Measurements from ENCODE around the gene SUSD2.
"Not testable (repeated sequence)": the region's sequence is repeated elsewhere in the genome, so short reads cannot be mapped to it uniquely, and the experiment has no call there.

SUSD2 gene

GRCh38 chr22:24171822-24172221, 9.5 kb upstream of the SUSD2 start:
- in situ Hi-C loops (cut with MboI; ENCODE audit: low sequenced_read_pairs), result no loop called here

DNA sequence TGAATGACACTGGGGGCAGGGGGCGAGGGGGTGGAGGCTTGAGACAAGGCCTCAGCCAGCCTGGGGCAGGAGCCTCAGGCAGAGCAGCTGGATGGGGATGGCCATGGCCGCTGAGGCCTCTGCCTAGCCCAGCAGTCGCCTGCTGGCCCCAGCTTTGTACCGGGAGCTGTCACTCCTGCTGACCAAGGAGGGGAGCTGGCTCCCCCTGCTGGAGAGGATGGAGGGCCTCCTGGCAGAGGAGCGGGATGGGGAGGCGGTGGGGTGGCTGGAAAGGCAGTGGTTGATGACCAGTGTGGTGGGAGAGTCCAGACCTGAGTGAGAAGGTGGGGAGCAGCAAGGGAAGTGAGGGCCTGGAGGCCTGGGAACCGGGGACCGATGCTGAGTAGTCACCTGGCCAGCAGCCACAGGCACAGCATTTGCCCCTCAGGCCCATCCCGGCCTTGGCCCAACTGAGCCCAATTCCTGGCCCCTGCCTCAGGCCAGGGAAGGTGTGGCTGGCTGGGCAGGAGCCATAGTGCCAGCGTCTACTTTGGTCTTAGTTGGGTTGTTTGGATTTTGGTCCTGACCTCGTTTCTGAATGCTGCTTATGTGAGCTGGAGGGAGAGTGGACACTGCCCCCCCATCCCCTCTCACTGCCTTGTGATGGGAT, 6.0 kb upstream of the SUSD2 start:
- in situ Hi-C loops (cut with MboI; ENCODE audit: low sequenced_read_pairs), result no loop called here

GRCh38 chr22:24176040-24176439, 5.2 kb upstream of the SUSD2 start:
- in situ Hi-C loops (cut with MboI; ENCODE audit: low sequenced_read_pairs), result no loop called here

GRCh38 chr22:24176630-24177029, 4.7 kb upstream of the SUSD2 start:
- in situ Hi-C loops (cut with MboI; ENCODE audit: low sequenced_read_pairs), result no loop called here

DNA sequence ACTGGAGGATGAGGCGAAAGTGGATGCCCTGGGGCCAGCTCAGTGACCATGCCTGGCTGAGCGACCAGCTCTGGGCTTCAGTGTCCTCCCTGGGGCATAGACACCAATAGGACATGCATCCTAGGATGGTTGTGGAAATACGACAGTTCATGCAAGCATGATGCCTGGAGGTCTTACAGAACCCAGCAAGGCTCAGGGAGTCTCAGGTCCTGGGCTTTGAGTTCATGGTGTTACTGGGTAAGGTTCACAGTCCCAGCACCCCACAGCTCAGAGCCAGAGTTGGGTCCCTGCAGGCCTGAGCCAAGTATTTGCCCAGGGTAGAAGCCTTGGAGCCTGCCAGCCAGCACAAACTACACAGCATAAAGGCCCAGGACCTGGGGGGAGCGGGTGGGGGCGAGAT, 4.2 kb upstream of the SUSD2 start:
- in situ Hi-C loops (cut with MboI; ENCODE audit: low sequenced_read_pairs), result no loop called here

GRCh38 chr22:24177456-24177855, 3.8 kb upstream of the SUSD2 start:
- in situ Hi-C loops (cut with MboI; ENCODE audit: low sequenced_read_pairs), result no loop called here

DNA sequence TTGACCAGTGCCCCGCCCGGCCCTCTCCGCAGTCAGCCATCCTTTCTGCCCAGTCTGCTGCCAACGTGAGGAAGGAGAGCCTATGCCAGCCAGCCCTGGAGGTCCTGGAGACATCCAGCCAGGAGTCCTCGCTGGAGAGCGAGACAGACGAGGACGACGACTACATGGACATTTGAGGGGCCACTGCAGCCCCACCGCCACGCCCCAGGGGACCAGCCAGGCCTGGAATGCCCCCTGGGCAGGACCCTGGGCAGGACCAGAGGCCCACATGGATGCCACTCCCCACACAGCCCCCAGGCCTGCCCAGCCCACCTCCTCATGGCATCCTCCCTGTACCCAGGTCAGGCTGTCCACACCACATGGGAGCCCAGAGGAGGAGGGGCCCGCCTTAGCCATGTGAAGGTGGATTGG, 3.3 kb upstream of the SUSD2 start:
- in situ Hi-C loops (cut with MboI; ENCODE audit: low sequenced_read_pairs), result no loop called here

DNA sequence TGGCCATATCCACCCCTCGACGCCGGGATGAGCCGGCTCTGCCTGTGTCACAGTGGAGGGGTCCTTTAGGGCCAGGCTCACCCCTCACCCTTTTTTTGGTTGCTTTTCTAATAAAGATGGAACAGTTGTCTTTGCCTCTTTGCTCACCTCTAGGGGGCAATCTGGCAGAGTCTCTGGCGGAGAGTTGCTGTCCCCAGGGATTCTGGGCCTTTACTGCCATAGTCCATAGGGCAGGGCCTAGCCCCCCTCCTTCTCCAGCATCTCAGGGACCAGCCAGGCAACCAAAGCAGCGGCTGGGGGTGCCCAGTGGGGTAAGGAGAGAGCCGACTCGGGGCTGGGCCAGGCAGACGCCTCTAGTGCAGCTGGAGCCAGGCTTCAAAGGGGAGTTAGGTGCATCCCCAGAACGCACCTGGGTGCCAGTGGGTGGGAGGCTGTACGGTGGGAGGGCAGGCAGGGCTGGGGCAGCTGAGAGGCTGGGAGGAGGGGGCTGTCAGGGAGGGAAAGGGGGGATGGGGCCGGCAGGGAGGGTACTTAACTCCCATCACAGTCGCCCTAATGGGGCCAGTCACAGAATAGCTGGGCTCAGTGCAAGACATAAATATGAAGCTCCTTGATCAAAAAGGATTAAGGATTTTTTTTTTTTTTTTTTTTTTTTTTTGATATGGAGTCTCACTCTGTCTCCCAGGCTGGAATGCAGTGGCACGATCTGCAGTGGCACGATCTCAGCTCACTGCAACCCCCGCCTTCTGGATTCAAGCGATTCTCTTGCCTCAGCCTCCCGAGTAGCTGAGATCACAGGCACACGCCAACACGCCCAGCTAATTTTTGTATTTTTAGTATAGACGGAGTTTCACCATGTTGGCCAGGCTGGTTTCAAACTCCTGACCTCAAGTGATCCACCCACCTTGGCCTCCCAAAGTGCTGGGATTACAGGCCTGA, 2.5 kb upstream of the SUSD2 start:
- in situ Hi-C loops (cut with MboI; ENCODE audit: low sequenced_read_pairs), result no loop called here

- in situ Hi-C loops (cut with MboI; ENCODE audit: low sequenced_read_pairs), result no loop called here
Measured at GRCh38 chr22:24179478-24180210, 1.6 kb upstream of the SUSD2 start.

DNA sequence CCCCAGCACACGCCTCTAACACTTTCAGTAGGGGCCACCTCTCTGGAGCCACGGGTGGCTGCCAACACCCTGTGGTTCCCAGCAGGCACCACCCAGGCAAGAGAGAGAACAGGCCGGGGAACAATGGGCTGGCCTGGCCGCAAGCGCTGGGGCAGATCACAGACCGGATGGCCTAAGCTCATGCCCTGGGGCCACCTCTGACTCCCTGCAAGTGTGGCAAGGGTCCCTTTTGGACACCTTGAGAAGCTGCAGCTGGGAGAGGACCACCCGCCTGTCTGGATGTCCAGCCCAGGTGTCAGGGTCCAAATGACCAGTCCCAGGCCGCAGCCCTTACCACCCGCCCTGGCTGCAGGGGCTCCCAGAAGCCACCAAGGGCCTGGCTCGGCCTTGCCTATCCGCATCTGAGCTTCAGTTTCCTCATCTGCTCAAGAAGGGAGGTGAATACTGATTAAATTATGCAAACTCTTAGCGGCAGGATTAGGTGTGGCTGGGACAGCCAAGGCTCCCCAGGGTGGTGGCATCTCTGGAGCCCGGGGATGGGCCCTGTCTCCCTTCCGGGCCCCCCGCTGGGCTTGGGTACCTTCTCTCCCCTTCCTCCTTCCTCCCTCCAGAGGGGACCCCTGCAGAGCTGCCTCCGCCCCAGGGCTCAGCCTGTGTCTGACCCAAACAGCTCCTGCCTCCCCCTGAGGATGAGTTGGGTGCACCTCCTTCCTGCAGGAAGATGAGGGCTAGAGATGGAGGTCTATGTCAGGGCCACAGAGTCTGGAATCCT, 785 bp upstream of the SUSD2 start:
- in situ Hi-C loops (cut with MboI; ENCODE audit: low sequenced_read_pairs), result no loop called here

- in situ Hi-C loops (cut with MboI; ENCODE audit: low sequenced_read_pairs), result no loop called here
Measured at GRCh38 chr22:24181996-24182899, 961 bp downstream of the SUSD2 start.

DNA sequence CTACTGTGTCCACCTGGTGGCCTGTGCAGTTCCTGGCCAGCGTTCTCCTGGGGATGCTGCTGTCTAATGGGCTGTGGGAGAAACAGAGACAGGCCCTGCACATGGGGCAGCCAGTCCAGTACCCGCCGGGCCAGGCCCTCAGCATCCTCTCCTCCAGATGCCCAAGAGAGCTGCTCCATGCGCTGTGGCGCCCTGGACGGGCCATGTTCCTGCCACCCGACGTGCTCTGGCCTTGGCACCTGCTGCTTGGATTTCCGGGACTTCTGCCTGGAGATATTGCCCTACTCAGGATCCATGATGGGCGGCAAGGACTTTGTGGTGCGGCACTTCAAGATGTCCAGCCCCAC, 1.6 kb downstream of the SUSD2 start:
- in situ Hi-C loops (cut with MboI; ENCODE audit: low sequenced_read_pairs), result not testable (repeated sequence)

GRCh38 chr22:24183321-24184031, 2.2 kb downstream of the SUSD2 start:
- in situ Hi-C loops (cut with MboI; ENCODE audit: low sequenced_read_pairs), result no loop called here

GRCh38 chr22:24184057-24184798, 2.9 kb downstream of the SUSD2 start:
- in situ Hi-C loops (cut with MboI; ENCODE audit: low sequenced_read_pairs), result no loop called here

DNA sequence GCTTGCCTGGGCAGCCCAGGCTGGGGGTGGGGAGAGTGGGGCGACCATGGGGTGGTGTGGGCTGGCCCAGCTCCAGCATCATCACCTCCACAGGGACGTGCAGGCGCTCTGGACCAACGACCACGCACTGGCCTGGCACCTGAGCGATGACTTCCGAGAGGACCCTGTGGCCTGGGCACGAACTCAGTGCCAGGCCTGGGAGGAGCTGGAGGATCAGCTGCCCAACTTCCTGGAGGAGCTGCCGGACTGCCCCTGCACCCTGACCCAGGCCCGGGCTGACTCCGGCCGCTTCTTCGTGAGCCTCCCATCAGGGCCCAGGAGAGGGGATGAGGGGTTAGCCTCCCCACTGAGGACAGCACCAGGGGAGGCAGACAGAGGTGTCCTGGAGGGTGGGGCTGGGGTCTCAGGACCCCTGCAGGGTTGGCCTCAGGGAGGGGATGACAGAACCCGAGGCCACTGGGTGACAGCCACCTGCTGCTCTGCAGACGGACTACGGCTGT, 3.8 kb downstream of the SUSD2 start:
- in situ Hi-C loops (cut with MboI; ENCODE audit: low sequenced_read_pairs), result no loop called here

GRCh38 chr22:24185501-24186351, 4.4 kb downstream of the SUSD2 start:
- in situ Hi-C loops (cut with MboI; ENCODE audit: low sequenced_read_pairs), result no loop called here

GRCh38 chr22:24186352-24186740, 5.1 kb downstream of the SUSD2 start:
- in situ Hi-C loops (cut with MboI; ENCODE audit: low sequenced_read_pairs), result no loop called here
